ENCODE measurements around the gene ITCH. TPM values are rescaled to one million over a fixed set of nuclear protein-coding genes. Genes with fewer than 3 reads are reported as not detected.
A peak's percentile ranks its signal among the peaks of the same experiment; 100 is the strongest.

Gene ITCH
- total RNA-seq, 1 donor from 2014 or later, result 96.9 TPM

DNA sequence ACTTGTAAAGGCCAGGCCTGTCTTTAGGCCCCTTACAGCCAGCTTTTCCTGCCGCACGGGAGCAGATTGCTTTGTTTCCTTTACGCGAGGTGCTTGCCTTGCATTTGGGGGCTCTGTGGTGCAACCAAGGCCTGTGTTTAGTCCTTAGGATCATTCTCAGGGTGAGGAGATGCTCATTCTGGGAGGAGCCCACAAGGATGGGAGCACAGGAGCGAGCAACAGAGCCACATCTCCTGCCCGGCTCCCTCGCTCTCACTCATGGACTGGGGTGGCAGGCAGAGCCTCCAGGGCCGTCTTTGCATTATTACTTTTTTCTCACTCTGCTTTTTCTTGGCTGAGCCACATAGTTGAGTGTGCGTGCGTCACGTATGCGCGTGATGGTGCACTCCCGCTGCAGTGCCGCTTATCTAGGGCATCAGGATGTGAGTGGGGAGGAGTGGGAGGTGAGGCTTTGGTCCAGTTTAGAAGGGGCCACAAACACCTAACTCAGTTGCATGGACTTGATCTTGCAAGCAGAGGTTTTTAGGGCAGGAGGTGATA, 172.3 kb downstream of the ITCH start:
- H3K4me3 Mint-ChIP-seq (ENCODE audit: unreplicated experiment), result no peak overlapping the region

DNA sequence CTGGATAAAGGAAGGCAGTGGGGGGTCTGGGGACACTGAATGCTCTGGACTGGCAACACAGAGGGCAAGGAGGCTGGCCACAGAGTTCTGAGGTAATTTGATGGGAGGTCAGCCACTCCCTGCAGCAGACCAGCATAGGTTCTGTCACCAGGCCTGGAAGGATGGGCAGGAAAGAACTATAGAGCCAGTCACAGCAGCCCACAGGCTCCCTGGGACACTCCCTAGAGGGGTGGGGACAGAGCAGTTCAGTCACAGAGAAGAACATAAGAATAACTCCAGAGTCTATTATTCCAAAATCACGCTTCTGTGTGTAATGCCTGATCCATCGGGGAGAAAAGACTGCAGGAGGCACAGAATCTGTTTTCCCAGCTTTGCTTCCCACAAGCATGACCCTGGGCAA, 172.8 kb downstream of the ITCH start:
- H3K4me1 Mint-ChIP-seq (ENCODE audit: low read depth), result peaks cover 12% of the 10 kb centered on the region
- no peaks in the 10 kb centered on the region for H3K9me3 Mint-ChIP-seq (ENCODE audit: low read depth)
- TF ChIP-seq, protein P1, sequence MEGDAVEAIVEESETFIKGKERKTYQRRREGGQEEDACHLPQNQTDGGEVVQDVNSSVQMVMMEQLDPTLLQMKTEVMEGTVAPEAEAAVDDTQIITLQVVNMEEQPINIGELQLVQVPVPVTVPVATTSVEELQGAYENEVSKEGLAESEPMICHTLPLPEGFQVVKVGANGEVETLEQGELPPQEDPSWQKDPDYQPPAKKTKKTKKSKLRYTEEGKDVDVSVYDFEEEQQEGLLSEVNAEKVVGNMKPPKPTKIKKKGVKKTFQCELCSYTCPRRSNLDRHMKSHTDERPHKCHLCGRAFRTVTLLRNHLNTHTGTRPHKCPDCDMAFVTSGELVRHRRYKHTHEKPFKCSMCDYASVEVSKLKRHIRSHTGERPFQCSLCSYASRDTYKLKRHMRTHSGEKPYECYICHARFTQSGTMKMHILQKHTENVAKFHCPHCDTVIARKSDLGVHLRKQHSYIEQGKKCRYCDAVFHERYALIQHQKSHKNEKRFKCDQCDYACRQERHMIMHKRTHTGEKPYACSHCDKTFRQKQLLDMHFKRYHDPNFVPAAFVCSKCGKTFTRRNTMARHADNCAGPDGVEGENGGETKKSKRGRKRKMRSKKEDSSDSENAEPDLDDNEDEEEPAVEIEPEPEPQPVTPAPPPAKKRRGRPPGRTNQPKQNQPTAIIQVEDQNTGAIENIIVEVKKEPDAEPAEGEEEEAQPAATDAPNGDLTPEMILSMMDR (IDR thresholded peaks at IDR 0.05), result no peak
- no peak for DNase-seq (ENCODE audit: low spot score)
- H3K36me3 Mint-ChIP-seq (ENCODE audit: low read depth), result peaks cover 57% of the 10 kb centered on the region
- H3K27ac Mint-ChIP-seq (ENCODE audit: unreplicated experiment), result peak overlapping the region; percentile 27
- H3K27me3 Mint-ChIP-seq (ENCODE audit: low read depth), result no peaks in the 10 kb centered on the region
- no peak overlapping the region for H3K4me3 Mint-ChIP-seq (ENCODE audit: unreplicated experiment)

More for the DNA sequence above, 172.3 kb downstream of the ITCH start:
- no peaks in the 10 kb centered on the region for H3K27me3 Mint-ChIP-seq (ENCODE audit: low read depth)
- no peak overlapping the region for H3K27ac Mint-ChIP-seq (ENCODE audit: unreplicated experiment)
- H3K36me3 Mint-ChIP-seq (ENCODE audit: low read depth), result peaks cover 55% of the 10 kb centered on the region
- DNase-seq (ENCODE audit: low spot score), result no peak
- H3K4me1 Mint-ChIP-seq (ENCODE audit: low read depth), result peaks cover 12% of the 10 kb centered on the region
- TF ChIP-seq, protein P1 (IDR thresholded peaks at IDR 0.05), result no peak
- H3K9me3 Mint-ChIP-seq (ENCODE audit: low read depth), result no peaks in the 10 kb centered on the region

DNA sequence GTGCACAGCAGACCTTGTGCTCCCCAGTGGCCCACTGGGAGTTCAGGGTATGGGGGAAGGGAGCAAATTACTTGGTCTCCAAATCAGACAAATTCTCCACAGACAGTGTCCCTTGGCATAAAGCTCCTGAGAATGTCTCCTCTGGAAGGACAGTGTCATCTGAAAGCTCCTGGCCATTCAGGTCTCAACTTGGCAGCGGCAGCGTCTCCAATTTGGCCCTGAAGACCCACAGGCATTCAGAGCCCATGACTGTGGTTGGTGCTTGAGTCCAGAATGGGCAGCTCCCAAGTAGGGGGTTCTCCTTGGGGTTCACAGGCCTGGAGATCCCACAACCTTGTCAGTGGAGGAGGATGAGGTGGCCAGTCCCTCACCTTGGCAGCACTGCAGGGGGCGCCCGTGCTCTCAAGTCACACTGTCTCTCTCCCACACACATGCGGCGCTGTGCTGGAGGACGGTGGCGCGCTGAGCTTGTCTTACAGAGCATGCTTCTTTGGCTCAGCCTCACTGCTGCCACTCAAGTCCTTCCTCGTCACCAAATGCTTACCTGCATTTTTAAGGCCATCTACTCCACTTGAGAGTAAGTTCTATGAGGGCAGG, 173.8 kb downstream of the ITCH start:
- peaks cover 7% of the 10 kb centered on the region for H3K4me1 Mint-ChIP-seq (ENCODE audit: low read depth)
- no peak overlapping the region for H3K4me3 Mint-ChIP-seq (ENCODE audit: unreplicated experiment)
- H3K27me3 Mint-ChIP-seq (ENCODE audit: low read depth), result no peaks in the 10 kb centered on the region
- H3K36me3 Mint-ChIP-seq (ENCODE audit: low read depth), result peaks cover 59% of the 10 kb centered on the region
- TF ChIP-seq, protein P1 (IDR thresholded peaks at IDR 0.05), result peak; percentile 58
- DNase-seq (ENCODE audit: low spot score), result no peak
- no peak overlapping the region for H3K27ac Mint-ChIP-seq (ENCODE audit: unreplicated experiment)
- H3K9me3 Mint-ChIP-seq (ENCODE audit: low read depth), result no peaks in the 10 kb centered on the region

DNA sequence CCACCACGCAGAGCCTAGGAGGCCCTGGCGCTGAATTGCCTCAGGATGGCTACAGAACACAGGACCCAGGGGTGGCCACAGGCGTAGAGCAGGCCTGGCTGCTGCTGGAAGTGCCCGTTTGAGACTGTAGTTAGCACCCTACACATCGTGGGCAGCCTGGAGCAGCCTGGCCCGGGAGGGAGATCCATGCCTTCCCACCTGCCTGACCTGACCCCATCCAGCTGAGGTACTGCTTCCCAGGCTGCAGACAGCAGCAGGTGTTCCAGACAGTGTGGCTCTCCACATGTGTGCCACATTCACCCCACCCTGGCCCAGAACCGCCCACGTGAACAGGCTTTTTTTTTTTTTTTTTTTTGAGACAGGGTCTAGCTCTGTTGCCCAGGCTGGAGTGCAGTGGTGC, 174.6 kb downstream of the ITCH start:
- no peaks in the 10 kb centered on the region for H3K27me3 Mint-ChIP-seq (ENCODE audit: low read depth)

DNA sequence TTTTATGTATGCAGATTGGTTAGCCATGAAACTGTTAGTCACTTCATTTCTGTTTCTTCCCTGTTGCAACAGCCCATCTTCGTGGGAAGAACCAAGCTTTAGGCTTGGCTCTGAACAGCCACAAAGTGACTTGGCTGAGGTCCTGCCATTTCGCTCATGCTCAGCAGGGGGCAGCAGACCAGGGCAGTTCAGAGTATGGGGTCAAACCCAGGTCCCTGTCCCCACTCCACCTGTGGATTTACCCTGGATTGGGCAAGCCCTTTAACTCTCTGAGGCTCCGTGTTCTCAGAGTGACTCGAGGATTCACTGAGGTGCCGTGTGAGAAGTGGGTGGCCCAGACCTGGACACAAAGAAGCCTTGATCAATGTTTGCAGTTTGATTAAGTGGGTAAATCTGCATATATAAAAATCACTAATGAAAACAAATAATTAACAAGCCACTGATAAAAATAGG, 175.6 kb downstream of the ITCH start:
- Mint-ChIP-seq H3K36me3 (ENCODE audit: low read depth) (peaks cover 59% of the 10 kb centered on the region), H3K9me3 (ENCODE audit: low read depth) (no peaks in the 10 kb centered on the region), H3K4me3 (ENCODE audit: unreplicated experiment) (no peak overlapping the region)

More for the DNA sequence above, 174.6 kb downstream of the ITCH start:
- Mint-ChIP-seq H3K36me3 (ENCODE audit: low read depth) (peaks cover 62% of the 10 kb centered on the region), H3K27ac (ENCODE audit: unreplicated experiment) (no peak overlapping the region), H3K4me3 (ENCODE audit: unreplicated experiment) (no peak overlapping the region), H3K9me3 (ENCODE audit: low read depth) (no peaks in the 10 kb centered on the region), H3K4me1 (ENCODE audit: low read depth) (peaks cover 3% of the 10 kb centered on the region)
- peak; percentile 71 for DNase-seq (ENCODE audit: low spot score)
- TF ChIP-seq, protein P1 (IDR thresholded peaks at IDR 0.05), result no peak

More for the DNA sequence above, 175.6 kb downstream of the ITCH start:
- no peaks in the 10 kb centered on the region for H3K27me3 Mint-ChIP-seq (ENCODE audit: low read depth)
- DNase-seq (ENCODE audit: low spot score), result peak; percentile 39
- TF ChIP-seq, protein P1 (IDR thresholded peaks at IDR 0.05), result peak; percentile 85
- H3K27ac Mint-ChIP-seq (ENCODE audit: unreplicated experiment), result peak overlapping the region; percentile 68
- peaks cover 3% of the 10 kb centered on the region for H3K4me1 Mint-ChIP-seq (ENCODE audit: low read depth)

All from chondrocyte (in vitro differentiated cells).